GM21526 (cell line): ENCODE results near the gene CRHR2.
"Not testable (repeated sequence)": the region's sequence is repeated elsewhere in the genome, so short reads cannot be mapped to it uniquely, and the experiment has no call there.

Experiments
- ATAC-seq: cut with Tn5 transposase; IDR thresholded peaks from one replicate; pipeline ENCODE4 v1.9.1; 2021; ENCODE audit warnings: moderate library complexity; ENCODE audit not compliant: unreplicated experiment, low FRiP score

Gene CRHR2

DNA sequence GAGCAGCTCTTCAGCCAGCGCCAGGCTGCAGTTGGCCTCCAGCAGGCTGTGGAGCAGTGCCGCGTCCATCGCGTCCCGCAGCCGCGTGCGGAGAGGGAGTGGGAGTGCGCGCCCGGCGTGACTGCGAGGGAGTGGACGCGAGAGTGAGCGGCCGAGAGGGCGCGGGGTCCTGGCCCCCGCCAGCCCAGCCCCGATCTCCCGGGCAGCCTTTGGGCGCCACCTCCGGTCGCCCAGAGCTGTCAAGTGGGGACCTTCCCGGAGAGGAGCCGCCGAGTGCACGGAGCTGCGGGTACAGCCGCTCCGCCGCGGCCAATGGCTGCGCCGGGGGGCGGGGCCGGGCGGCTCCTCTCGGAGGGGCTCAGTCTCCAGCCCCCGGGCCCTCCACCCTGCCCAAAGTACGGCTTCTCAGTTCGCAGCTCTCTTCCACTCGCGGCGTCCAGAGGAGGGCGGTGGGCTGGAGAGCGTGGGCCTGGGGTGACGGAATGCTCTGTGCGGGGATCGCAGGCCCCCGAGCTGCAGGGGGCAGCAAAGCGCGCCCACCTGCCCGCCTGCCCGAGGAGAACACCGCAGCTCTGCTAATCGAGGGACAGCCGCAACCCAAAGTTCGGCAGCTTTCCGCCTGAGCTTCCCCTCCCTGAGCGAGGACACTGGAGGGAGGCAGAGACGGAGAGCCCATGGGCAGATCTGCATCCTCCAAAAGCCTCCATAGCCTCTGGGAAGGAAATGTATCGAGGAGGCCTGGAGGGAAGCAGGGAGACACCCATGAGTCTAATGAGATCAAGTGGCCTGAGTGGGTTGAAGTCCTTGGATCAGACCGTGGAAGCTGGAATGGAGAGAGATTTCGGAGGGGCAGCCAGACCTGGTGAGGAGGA, at the start of gene CRHR2:
Gene CRHR2 (minus strand): TSS at position 245 of the 872 bp plus-strand sequence. CDS start 176 bp downstream, at position 69.
- ATAC-seq = no peak

DNA sequence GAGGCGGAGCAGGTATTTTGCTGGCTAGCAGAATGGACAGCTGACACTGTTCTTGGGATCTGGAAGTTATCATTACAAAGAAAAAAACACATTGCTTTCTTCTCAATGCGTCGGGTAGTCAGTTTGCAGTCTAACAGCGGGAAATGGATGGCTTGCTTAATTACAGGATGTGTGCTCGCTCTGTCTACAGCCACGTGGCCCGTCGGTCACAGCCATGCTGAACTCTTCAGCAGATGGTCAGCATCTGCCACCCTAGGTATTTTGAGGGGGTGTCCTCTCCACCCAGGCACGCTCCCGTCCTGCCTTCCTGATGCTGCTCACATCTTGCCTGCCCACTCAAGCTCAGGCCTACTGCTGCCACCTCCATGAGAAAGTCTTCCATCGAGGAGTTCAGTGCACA, 49.3 kb upstream of the CRHR2 start:
- no peak for ATAC-seq

DNA sequence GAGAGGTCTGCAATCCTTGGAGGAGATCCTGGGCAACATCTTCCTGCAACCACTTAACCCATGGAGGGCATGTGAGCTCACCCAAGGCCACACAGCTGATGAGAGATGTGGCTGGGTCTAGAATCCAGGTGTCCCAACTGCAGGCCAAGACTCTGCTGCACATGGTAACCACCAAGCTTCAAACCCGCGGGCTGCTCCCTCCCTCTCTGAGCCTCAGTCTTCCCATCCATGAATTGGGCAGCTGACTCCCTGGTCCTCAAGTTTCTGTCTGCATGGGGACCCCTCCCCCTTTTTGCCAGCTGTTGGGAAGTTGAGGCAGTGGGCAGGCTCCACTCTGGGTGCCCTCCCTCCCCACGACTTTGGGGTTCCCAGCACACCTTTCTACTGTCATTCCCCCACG, 48.7 kb upstream of the CRHR2 start:
- ATAC-seq = no peak

DNA sequence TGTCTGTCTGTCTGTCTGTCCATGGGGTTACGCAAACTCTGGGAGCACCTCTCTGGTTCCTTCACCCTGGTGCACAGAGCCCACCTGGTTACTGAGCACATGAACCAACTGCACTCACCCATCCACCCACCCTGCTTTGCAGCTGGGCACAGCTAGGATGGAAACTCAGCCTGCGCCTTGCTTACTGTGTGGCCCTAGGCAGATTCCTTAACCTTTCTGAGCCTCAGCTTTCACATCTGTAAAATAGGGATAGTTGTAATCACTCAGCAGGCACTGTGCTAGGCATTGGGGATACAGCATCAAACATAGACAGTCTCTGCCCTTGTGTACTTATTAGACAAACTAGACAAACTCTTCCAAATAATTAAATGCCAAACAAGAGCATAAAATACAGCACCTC, 47.8 kb upstream of the CRHR2 start:
- no peak for ATAC-seq

DNA sequence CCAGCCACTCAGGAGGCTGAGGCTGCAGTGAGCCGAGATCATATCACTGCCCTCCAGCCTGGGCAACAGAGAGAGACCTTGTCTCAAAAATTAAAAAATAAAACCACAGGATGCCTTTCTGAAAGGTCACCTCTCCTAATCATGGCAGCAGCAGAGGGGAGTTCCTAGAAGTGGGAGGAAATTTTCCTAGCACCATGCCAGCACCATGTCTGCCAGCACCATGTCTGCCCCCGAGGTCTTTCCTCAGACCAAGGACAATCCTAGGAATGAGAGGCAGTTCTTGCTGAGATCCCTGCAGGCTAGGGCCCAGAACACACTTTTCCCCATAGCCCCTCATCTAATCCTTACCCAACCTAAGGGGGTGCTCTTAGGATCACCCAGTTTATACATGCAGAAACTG, 47.4 kb upstream of the CRHR2 start:
- no peak for ATAC-seq

DNA sequence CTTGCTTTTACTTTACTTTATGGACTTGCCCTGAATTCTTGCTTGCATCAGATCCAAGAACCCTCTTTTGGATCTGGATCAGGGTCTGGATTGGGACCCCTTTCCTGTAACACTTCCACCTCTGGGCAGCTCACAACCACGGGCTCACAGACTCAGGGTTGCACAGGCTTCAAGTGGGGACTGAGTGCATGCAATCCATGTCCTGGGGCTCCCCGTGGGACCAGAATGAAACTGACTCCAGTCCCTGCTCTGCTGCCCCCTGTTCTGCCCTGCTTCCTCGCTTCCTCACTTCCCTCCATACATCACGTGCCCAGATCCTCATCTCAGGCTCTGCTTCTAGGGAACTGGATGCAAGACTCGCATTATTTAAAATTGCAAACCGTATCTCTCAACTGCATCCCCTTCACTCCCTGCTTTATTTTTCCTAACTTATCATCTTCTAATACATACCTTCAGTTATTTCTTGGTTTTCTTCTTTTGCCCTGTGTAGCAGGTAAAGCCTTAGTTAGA, 46.4 kb upstream of the CRHR2 start:
- no peak for ATAC-seq

DNA sequence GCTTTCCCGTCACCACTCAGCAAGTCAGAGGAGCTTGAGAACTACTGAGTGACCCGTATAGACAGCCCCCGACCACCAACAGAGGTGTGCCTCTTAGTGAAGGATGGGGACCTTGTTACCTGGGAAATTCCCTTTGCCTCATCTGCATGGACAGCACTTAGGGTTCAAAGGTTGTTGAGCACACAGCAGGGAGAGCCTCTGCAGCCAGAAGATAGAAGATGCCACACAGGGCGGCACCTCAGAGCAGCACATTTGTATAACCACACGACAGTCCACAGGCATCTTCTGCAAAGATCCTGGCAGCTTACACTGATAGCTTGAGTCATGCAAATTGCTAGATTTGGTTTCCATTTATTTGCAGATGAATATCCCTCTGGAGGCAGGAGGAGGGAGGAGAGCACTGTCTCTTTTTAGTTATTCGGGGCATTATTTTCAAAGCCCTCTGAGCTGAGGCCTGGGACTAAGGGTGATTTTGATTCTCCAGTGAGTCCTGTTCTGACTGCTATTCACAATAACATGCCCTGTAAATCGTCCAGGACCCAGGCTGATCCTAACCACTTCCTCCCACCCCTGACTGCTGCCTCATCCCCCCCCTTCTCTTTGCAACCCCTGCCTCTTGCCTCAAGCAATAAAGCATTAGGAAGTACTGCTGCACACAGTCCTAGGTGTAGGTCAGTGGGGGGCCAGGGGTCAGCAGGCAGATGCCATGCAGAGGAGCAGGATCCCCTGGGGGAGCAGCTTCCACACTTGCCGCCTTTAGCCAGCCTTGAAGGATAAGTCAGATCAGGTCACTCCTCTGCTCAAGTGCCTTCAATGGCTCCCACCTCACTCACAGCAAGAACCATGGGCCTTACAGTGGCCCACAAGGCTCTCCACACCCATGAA, 45.0 kb upstream of the CRHR2 start:
- ATAC-seq = no peak

DNA sequence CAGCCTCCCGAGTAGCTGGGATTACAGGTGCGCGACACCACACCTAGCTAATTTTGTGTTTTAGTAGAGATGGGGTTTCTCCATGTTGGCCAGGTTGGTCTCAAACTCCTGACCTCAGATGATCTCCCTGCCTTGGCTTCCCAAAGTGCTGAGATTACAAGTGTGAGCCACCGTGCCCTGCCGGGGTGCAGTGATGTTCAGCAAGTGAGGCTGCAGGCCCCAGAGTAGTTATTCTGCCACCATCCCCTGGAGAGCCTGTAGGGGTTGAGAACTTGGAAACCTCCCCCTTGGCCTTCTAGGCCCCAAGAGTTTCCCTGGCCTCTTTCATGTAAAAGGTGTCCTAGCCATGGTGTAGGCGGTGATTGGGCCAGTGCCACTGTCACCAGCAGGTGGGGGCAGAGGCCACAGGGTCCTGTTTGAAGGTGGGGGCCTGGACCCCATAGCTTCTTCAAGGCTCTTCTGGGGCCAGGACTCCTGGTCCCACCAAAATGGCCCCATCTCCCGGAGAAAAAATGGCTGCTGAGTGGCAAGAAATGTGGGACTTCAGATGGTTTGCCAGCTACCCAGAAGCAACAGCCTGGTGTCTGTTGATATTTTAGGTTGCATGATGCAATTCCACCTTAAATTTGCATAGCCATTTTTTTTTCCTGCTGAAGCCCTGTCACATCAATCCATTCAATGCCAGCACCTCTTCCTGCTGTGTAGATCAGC, 44.2 kb upstream of the CRHR2 start:
- ATAC-seq = no peak

DNA sequence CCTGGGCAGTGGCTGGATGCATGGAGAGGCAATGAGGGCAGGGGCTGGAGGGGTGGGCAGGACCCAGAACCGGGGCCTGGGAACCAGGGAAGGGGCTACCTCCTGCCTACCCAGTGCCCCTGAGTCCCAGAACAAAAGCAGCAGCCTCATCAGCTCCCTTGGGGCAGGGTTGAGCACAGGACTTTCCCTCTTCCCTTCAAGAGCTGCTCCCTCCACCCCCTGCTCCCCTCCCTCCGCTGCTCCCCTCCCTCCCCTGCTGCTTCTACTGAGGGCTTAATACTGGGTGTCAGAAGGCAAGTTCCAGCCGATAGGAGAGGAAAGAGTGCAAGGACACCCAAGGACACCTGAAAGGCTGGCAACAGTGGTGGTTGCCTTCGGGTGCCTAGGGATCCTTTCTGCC, 41.5 kb upstream of the CRHR2 start:
- ATAC-seq = no peak

DNA sequence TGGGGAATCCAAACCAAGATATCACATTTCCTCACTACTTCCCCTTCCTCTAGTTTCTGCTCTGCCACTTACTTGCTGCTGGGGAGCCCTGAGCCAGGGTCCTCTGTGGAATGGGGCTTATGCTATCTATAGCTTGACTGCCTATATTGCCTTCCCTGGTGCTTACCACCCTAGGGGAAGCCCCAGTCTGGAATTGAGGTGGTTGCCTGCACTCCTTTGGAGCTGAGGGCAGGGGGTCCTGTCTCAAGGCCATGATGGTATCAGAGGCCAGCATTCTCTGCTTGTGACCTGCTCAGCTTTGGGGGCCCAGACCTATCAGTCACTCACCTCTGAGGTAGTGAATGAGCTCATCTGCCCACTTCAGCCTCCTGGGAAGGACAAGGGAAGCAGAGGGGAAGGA, 40.4 kb upstream of the CRHR2 start:
- ATAC-seq = no peak

DNA sequence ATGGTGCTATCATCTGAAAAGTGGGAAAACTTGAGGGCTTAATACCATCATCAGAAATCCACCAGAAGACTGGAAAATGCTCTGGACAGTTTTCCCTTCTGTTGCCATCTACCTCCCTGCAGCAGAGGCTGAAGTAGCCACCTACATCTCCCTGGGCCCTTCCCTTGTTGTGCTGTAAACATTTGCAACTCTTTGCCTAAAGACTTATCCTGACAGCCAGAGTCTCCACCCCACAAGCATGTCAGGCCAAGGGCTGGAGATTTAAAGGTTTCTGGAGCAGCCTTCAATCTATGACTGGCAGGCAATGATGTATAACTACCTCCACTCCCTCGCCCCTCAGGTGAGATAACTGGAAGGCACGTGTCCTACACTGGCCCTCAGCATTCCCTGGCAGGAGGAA, 39.9 kb upstream of the CRHR2 start:
- ATAC-seq = no peak

DNA sequence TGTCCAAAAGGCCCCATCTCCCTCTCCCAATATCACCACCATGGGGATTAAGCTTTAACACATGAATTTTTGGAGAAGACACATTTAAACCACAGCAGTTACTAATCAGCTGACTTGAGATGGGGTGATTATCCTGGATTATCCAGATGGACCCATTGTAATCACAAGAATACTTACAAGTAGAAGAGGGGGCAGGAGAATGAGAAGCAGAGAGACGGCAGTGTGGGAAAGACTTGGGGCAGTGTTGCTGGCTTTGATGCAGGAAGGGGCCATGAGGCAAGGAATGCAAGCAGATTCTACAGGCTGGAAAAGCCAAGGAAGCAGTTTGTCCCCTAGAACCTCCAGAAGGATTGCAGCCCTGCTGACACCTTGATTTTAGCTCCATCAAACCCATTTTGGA, 39.0 kb upstream of the CRHR2 start:
- no peak for ATAC-seq

DNA sequence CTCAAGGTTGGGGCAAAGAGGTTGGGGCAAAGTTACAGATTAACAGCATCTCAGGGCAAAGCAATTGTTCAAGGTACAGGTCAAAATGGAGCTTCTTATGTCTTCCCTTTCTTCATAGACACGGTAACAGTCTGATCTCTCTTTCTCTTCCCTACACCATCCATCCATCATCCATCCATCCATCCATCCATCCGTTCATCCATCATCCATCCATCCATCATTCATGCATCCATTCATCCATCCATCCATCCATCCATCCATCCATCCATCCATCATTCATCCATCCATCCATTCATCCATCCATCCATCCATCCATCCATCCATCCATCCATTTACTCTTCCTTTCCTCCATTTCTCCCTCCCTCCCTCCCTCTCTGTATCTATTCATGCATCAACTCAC, 37.2 kb upstream of the CRHR2 start:
- ATAC-seq = not testable (repeated sequence)

DNA sequence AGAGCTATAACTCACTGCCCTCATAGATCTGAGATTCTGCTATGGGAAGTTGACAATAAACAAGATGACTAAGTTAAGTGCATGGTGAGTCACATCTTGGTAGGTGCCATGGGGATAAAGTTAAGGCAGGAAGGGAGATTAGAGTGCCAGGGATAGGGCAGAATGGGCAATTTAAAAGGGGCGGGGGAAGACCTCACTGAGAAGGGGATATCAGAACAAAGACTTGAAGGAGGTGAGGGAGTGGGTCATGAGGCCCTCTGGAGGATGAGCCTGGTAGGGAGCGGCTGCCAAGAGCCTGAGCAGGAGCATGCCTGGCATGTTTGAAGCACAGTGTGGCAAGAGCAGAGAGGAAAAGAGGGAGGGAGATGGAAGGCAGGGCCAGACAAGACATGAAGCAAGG, 34.9 kb upstream of the CRHR2 start:
- no peak for ATAC-seq

DNA sequence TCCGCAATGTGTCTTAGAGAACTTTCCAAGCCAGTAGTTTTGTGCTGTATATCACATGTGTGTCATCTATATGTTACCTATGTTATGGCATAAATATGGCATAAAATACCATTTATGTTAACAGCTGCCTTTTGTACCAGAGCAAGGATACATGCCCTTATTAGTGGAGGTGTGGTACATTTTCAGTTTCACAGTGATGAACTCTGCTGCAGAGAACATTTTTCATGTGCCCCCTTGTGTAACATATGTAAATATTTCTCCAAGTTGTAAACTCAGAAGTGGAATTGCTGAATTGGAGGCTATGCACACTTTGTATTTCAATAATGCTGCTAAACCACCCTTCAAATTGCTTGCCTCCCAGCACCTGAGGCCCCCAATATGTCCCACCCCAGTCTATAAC, 31.9 kb upstream of the CRHR2 start:
- ATAC-seq = no peak

DNA sequence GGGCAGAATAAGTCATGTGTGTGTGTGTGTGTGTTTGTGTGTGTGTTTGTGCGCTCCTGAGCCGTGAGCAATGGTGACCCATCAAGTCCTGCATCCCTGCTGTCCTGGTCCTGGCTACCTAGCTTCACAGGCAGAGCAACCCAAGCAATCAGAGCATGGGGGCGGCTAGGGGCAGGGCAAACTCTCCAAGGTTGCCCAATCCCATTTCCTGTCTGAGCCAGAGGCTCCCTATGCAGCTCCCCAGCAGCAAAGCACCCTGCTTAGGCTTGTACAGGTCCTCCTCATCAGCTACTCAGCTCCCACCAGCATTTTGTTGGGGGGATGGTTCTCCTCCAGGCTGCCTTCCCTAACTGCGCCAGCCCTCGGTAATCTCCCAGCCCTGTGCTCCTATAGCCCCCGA, 31.1 kb upstream of the CRHR2 start:
- no peak for ATAC-seq

DNA sequence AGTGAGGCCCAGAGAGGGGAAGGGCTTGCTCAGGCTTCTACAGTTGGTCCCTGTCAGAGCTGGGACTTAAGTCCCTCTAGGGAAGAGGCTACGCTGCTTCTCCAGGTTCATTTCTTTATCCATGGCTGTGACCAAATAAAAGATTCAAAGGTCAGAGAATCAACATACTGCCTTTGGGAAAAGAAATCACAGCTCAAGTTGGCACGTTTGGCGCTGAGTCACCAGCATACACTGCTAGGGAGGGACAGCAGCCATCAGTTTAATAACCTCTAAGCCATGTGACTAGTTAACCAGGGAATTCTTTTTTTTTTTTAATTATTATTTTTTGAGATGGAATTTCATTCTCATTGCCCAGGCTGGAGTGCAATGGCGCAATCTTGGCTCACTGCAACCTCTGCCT, 28.4 kb upstream of the CRHR2 start:
- no peak for ATAC-seq

DNA sequence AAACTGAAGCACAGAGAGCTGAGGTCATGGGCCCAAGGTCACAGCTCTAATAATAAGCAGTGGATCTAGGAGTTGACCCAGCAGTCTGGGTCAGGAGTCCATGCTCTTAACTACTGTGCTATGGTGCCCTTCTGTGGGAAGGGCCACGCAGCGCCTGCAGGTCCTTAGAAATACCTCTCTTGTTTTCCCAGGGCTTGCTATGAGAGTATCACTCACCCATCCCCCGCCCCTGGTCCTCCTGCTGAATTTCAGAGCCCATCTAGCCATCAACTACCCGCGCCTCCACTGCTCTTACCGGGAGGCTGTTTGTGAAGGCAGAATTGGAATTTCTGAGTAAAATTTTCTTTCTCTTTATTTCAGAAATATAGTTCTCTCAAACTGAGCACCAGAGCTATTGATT, 27.3 kb upstream of the CRHR2 start:
- no peak for ATAC-seq

DNA sequence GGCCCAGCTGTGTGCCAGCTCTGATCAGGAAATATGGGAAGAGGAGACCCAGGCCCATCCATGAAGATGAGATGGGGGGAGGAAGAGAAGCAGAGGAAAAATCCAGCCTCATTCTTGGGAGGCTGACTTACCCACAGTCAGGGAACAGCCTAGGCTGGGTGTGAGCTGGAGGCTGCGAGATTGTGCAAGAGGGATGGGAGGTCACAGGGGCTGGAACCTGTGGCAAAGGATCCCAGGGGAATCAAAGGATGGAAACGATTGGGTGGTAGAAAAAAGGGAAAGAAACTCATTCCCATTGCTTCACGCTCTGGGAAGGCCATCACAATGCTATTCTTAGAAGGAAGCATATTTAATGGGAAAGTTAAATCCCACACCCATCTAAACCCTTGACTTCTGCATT, 26.7 kb upstream of the CRHR2 start:
- no peak for ATAC-seq

DNA sequence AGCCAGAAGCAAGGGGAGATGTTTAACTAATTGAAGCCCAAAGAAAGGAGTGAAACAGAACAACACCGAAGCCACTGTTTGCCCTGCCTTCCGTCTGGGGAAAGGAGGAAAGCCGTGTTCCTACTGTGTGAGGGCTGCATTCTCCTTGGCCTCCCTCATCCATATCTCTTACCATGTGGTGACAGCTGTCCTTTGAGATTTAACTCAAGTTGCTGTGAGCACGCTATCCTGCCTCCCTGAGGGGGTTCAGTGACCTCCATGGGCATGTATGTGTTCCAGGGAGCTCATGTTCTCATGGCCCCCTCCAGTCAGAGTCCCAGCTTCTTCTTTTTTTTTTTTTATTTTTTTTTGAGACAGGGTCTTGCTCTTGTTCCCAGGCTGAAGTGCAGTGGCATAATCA, 26.2 kb upstream of the CRHR2 start:
- ATAC-seq = no peak
